Measurements from ENCODE around the gene RAB26.

DNA sequence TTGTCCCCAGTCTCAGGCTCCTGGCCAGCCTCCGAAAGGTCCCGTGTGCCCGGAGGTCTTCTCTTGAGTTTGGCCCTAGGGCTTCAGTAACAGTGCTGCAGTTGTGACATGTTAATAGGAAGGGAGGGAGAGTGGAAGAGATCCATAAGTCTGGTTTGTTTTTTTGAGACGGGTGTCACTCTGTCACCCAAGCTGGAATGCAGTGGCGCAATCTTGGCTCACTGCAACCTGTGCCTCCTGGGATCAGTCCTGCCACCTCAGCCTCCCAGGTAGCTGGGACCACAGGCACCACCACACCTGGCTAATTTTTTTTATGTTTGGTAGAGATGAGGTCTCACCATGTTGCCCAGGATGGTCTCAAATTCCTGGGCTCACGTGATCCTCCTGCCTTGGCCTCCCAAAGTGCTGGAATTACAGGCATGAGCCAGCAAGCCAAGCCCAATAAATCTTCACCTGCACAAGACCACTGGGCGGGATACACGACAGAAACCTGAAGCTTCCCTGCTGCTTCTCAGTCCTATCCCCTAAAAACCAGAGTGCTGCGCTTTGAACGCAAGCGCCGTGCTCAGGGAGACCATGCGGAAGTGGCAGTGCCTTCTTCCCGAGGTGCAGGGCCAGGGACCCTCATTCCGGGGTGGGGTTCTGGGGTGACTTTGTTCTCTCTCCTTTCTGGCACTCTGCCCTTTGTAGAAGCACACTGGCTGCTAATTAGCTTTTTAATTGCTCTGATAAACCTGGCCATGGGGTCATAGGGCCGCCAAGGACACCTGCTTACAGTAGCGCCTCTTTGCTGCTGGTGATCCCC, 18.0 kb downstream of the RAB26 start:
- TF ChIP-seq POLR2A (IDR thresholded peaks at IDR 0.05; ENCODE audit: low read length) (no peak), GATA1 (IDR thresholded peaks at IDR 0.05; ENCODE audit: low read depth, low read length) (no peak)
